PC-9 (cell line): ENCODE measurements around the gene TMEM38A. TPM values are rescaled to one million over a fixed set of nuclear protein-coding genes. Genes with fewer than 3 reads are reported as not detected.

Experiments
- BruUV-seq: library from RNA; stranded (reverse); fragments of 400-500 nt; replicated peaks from 2 replicates; lab custom pipeline; 2021; lab: Mats Ljungman, UMichigan
- CTCF ChIA-PET: fragments of 300-600 bp; sonication (Branson Sonifier 250); formaldehyde crosslinking; loops from one replicate; lab custom pipeline; 2022; ENCODE audit warnings: antibody characterized with exemption; lab: Charles Lee
- POLR2A ChIA-PET: fragments of 300-600 bp; sonication (Branson Sonifier 250); formaldehyde crosslinking; loops from one replicate; lab custom pipeline; 2022; ENCODE audit warnings: antibody characterized with exemption; ENCODE audit not compliant: unreplicated experiment; lab: Charles Lee
- DNase-seq, 2 experiments: peaks; one replicate each; pipeline versions ENCODE4 v3.0.0 to v3.0.0-alpha.2; 2015 to 2022; ENCODE audit warnings: mixed read lengths in 1 of 2
- H2AFZ ChIP-seq: fragments of 200-600 bp; sonication (generic); 2 replicates; pipeline ENCODE4 v1.8.1; 2017; ENCODE audit warnings: antibody characterized with exemption
- H3F3A ChIP-seq: fragments of 200-600 bp; sonication (generic); 2 replicates; pipeline ENCODE4 v1.8.1; 2017; ENCODE audit warnings: antibody characterized with exemption, mild to moderate bottlenecking, low read depth; ENCODE audit not compliant: insufficient read depth
- H3K27ac ChIP-seq: fragments of 200-600 bp; sonication (generic); 2 replicates; pipeline ENCODE4 v1.6.1; 2016; ENCODE audit warnings: mixed run types
- H3K27me3 ChIP-seq: fragments of 200-600 bp; sonication (generic); 2 replicates; pipeline ENCODE4 v1.6.1; 2016; ENCODE audit warnings: low read depth, mixed run types; ENCODE audit not compliant: insufficient read depth
- H3K36me3 ChIP-seq: fragments of 200-600 bp; sonication (generic); 2 replicates; pipeline ENCODE4 v1.6.1; 2016; ENCODE audit warnings: low read depth, mixed run types
- H3K4me1 ChIP-seq: fragments of 200-600 bp; sonication (generic); replicated peaks from 2 replicates; pipeline ENCODE4 v1.6.1; 2016; ENCODE audit warnings: mixed run types; ENCODE audit not compliant: insufficient read depth
- H3K4me2 ChIP-seq: fragments of 200-600 bp; sonication (generic); 2 replicates; pipeline ENCODE4 v1.6.1; 2017; ENCODE audit warnings: mixed run types
- H3K4me3 ChIP-seq: fragments of 200-600 bp; sonication (generic); 2 replicates; pipeline ENCODE4 v1.6.1; 2016; ENCODE audit warnings: mixed run types
- H3K79me2 ChIP-seq: fragments of 200-600 bp; sonication (generic); 2 replicates; pipeline ENCODE4 v1.6.1; 2017; ENCODE audit warnings: low read depth, mixed run types
- H3K9me2 ChIP-seq: fragments of 200-600 bp; sonication (generic); 2 replicates; pipeline ENCODE4 v1.8.1; 2017; ENCODE audit warnings: mild to moderate bottlenecking; ENCODE audit not compliant: insufficient read depth
- H3K9me3 ChIP-seq: fragments of 200-600 bp; sonication (generic); 2 replicates; pipeline ENCODE4 v1.8.1; 2016; ENCODE audit warnings: low read depth; ENCODE audit not compliant: insufficient read depth
- H4K20me1 ChIP-seq: fragments of 200-600 bp; sonication (generic); 2 replicates; pipeline ENCODE4 v1.8.1; 2017; ENCODE audit not compliant: insufficient read depth
- CTCF ChIP-seq: fragments of 200-600 bp; sonication (generic); conservative IDR thresholded peaks from 2 replicates; pipeline ENCODE4 v1.6.1; 2017; ENCODE audit warnings: mixed run types, antibody characterized with exemption, mild to moderate bottlenecking, moderate library complexity
- EZH2 ChIP-seq: fragments of 200-600 bp; sonication (generic); IDR thresholded peaks from 2 replicates; pipeline ENCODE4 v1.8.0; 2017; ENCODE audit warnings: antibody characterized with exemption, low read depth
- intact Hi-C: fragments of 100-400 bp; cut with micrococcal nuclease; formaldehyde crosslinking; loops from one replicate; pipeline ENCODE4 v1.10.0; 2022; ENCODE audit not compliant: unreplicated experiment
- total RNA-seq: library from RNA; stranded (reverse); gene quantifications from 2 replicates; pipeline ENCODE4 v1.2.3, GENCODE V29; 2021

Gene TMEM38A
- total RNA-seq, 1 experiment from 2014 or later, result 16.0 TPM

GRCh38 chr19:16676101-16676798 is 15.3 kb downstream of the TMEM38A start:
- no peaks in the 10 kb centered on the region for H3K9me2 ChIP-seq
- TF ChIP-seq CTCF (no peak), EZH2 (no peak)
- intact Hi-C loops, result no loop called here
- H3K79me2 ChIP-seq, result no peaks in the 10 kb centered on the region
- H3K4me2 ChIP-seq, result no peak overlapping the region
- H3K27me3 ChIP-seq, result no peaks in the 10 kb centered on the region
- no peak overlapping the region for H3K27ac ChIP-seq
- CTCF ChIA-PET, result interaction anchor here (0.7 kb wide), 1 partner anchor 103 kb away, joined by 15 read pairs; no protein-coding TSS in a partner anchor
- peaks cover 13% of the 10 kb centered on the region for H3K4me1 ChIP-seq
- BruUV-seq, result no TSS peak
- no peak overlapping the region for H3K4me3 ChIP-seq
- no peak overlapping the region for H2AFZ ChIP-seq
- no peaks in the 10 kb centered on the region for H3K36me3 ChIP-seq
- no peak for DNase-seq
- H4K20me1 ChIP-seq, result no peaks in the 10 kb centered on the region
- POLR2A ChIA-PET, result no interaction called here
- no peaks in the 10 kb centered on the region for H3K9me3 ChIP-seq
- peaks cover 8% of the 10 kb centered on the region; the same call in 1 of the 2 replicates for H3F3A ChIP-seq

- no peak overlapping the region for H2AFZ ChIP-seq
- peaks cover 13% of the 10 kb centered on the region for H3K4me1 ChIP-seq
- ChIA-PET POLR2A (interaction anchor here (0.6 kb wide), 2 partner anchors 11 to 29 kb away, joined by 4 to 7 read pairs; no protein-coding TSS in a partner anchor), CTCF (interaction anchor here (0.7 kb wide), 2 partner anchors 102 to 573 kb away, joined by 6 to 15 read pairs; no protein-coding TSS in a partner anchor)
- no peaks in the 10 kb centered on the region for H4K20me1 ChIP-seq
- no peaks in the 10 kb centered on the region for H3K9me2 ChIP-seq
- intact Hi-C loops, result no loop called here
- H3K27me3 ChIP-seq, result no peaks in the 10 kb centered on the region
- no peak overlapping the region for H3K4me3 ChIP-seq
- no peaks in the 10 kb centered on the region for H3K79me2 ChIP-seq
- TF ChIP-seq CTCF (no peak), EZH2 (no peak)
- no peak overlapping the region for H3K27ac ChIP-seq
- no peaks in the 10 kb centered on the region for H3K36me3 ChIP-seq
- no peak overlapping the region for H3K4me2 ChIP-seq
- BruUV-seq, result no TSS peak
- no peaks in the 10 kb centered on the region for H3K9me3 ChIP-seq
- H3F3A ChIP-seq, result peaks cover 8% of the 10 kb centered on the region; the same call in 1 of the 2 replicates
- DNase-seq, result peak in 1 of 2 experiments; percentile 68
Observed at GRCh38 chr19:16677055-16677454, 16.1 kb downstream of the TMEM38A start.

GRCh38 chr19:16678498-16678897 is 17.6 kb downstream of the TMEM38A start:
- H3K27me3 ChIP-seq, result no peaks in the 10 kb centered on the region
- no TSS peak for BruUV-seq
- H3F3A ChIP-seq, result peaks cover 8% of the 10 kb centered on the region; the same call in 1 of the 2 replicates
- no peaks in the 10 kb centered on the region for H3K36me3 ChIP-seq
- H3K4me3 ChIP-seq, result no peak overlapping the region
- no peak overlapping the region for H3K4me2 ChIP-seq
- no peaks in the 10 kb centered on the region for H4K20me1 ChIP-seq
- POLR2A ChIA-PET, result no interaction called here
- H2AFZ ChIP-seq, result no peak overlapping the region
- H3K9me3 ChIP-seq, result no peaks in the 10 kb centered on the region
- H3K27ac ChIP-seq, result no peak overlapping the region
- TF ChIP-seq CTCF (no peak), EZH2 (no peak)
- intact Hi-C loops, result no loop called here
- CTCF ChIA-PET, result no interaction called here
- DNase-seq, result no peak
- H3K79me2 ChIP-seq, result no peaks in the 10 kb centered on the region
- H3K4me1 ChIP-seq, result peaks cover 13% of the 10 kb centered on the region
- H3K9me2 ChIP-seq, result no peaks in the 10 kb centered on the region
